HEK293 (cell line): ENCODE data around the gene DCUN1D3.

Source experiments
- CTCF ChIA-PET: fragments of 350-600 bp; formaldehyde crosslinking; extraction: SDS; loops from one replicate; lab custom pipeline; 2021; ENCODE audit warnings: antibody characterized with exemption; lab: Yijun Ruan, JAX
- POLR2A ChIA-PET: fragments of 300-600 bp; formaldehyde crosslinking; extraction: SDS; loops from one replicate; lab custom pipeline; 2020; ENCODE audit warnings: antibody characterized with exemption, inconsistent platforms; lab: Yijun Ruan, JAX
- H3K27ac ChIP-seq: fragments of 200-500 bp; sonication (Bioruptor generic); 2 replicates; pipeline ENCODE4 v1.5.1; 2014; ENCODE audit warnings: low read depth, low read length, control low read depth, inconsistent platforms; ENCODE audit errors: extremely low read depth
- H3K36me3 ChIP-seq, 2 experiments: fragments of 200-500 bp in 1 of 2; sonication (Bioruptor generic) in 1 of 2; 1 replicate in 1 of 2; 2 replicates in 1 of 2; pipeline ENCODE4 v1.5.1; 2014 to 2017; ENCODE audit warnings: inconsistent platforms in 2 of 2, low read length in 2 of 2; ENCODE audit not compliant: control insufficient read depth in 2 of 2, insufficient read depth in 1 of 2
- H3K4me1 ChIP-seq: fragments of 200-500 bp; sonication (Bioruptor generic); 2 replicates; pipeline ENCODE4 v1.5.1; 2014; ENCODE audit warnings: mild to moderate bottlenecking, low read length, inconsistent platforms; ENCODE audit not compliant: control insufficient read depth, insufficient read depth
- H3K4me3 ChIP-seq: 2 replicates; pipeline ENCODE4 v1.5.1; 2011; ENCODE audit warnings: low read depth, mild to moderate bottlenecking, control low read depth, low read length, moderate library complexity
- H3K9me3 ChIP-seq: fragments of 200-500 bp; sonication (Bioruptor generic); 2 replicates; pipeline ENCODE4 v1.5.1; 2014; ENCODE audit warnings: low read depth, low read length, inconsistent platforms; ENCODE audit not compliant: control insufficient read depth, insufficient read depth
- GLIS2 ChIP-seq: fragments of 450-650 bp; formaldehyde crosslinking; IDR thresholded peaks from 2 replicates; pipeline ENCODE4 v1.5.1; 2016; ENCODE audit warnings: missing biosample characterization, missing genetic modification characterization
- KLF1 ChIP-seq: fragments of 450-650 bp; formaldehyde crosslinking; IDR thresholded peaks from 2 replicates; pipeline ENCODE4 v1.5.1; 2016; ENCODE audit warnings: missing biosample characterization, missing genetic modification characterization
- KLF7 ChIP-seq: fragments of 450-650 bp; formaldehyde crosslinking; IDR thresholded peaks from 2 replicates; pipeline ENCODE4 v1.5.1; 2016; ENCODE audit warnings: missing biosample characterization, missing genetic modification characterization, borderline replicate concordance
- KLF8 ChIP-seq: fragments of 450-650 bp; formaldehyde crosslinking; IDR thresholded peaks from 2 replicates; pipeline ENCODE4 v1.5.1; 2016; ENCODE audit warnings: missing biosample characterization, missing genetic modification characterization
- MYNN ChIP-seq: fragments of 450-650 bp; formaldehyde crosslinking; IDR thresholded peaks from 2 replicates; pipeline ENCODE4 v1.5.1; 2016; ENCODE audit warnings: missing biosample characterization, missing genetic modification characterization, borderline replicate concordance
- ZBTB17 ChIP-seq: fragments of 450-650 bp; formaldehyde crosslinking; IDR thresholded peaks from 2 replicates; pipeline ENCODE4 v1.5.1; 2016; ENCODE audit warnings: missing biosample characterization, missing genetic modification characterization
- ZIC2 ChIP-seq: fragments of 450-650 bp; formaldehyde crosslinking; IDR thresholded peaks from 2 replicates; pipeline ENCODE4 v1.5.1; 2016; ENCODE audit warnings: missing biosample characterization, missing genetic modification characterization
- ZNF132 ChIP-seq: fragments of 450-650 bp; formaldehyde crosslinking; IDR thresholded peaks from 2 replicates; pipeline ENCODE4 v1.5.1; 2017; ENCODE audit warnings: missing biosample characterization, missing genetic modification characterization, borderline replicate concordance
- ZNF174 ChIP-seq: fragments of 450-650 bp; formaldehyde crosslinking; IDR thresholded peaks from 2 replicates; pipeline ENCODE4 v1.5.0; 2017; ENCODE audit warnings: missing biosample characterization, mild to moderate bottlenecking, missing genetic modification characterization
- ZNF19 ChIP-seq: fragments of 450-650 bp; formaldehyde crosslinking; IDR thresholded peaks from 2 replicates; pipeline ENCODE4; 2016; ENCODE audit warnings: missing biosample characterization, missing genetic modification characterization, low read depth
- ZNF202 ChIP-seq: fragments of 450-650 bp; formaldehyde crosslinking; IDR thresholded peaks from 2 replicates; pipeline ENCODE4 v1.5.1; 2016; ENCODE audit warnings: missing biosample characterization, missing genetic modification characterization, borderline replicate concordance
- ZNF266 ChIP-seq: fragments of 450-650 bp; formaldehyde crosslinking; IDR thresholded peaks from 2 replicates; pipeline ENCODE4 v1.5.1; 2016; ENCODE audit warnings: missing biosample characterization, missing genetic modification characterization, low read depth
- ZNF324 ChIP-seq: fragments of 450-650 bp; formaldehyde crosslinking; IDR thresholded peaks from 2 replicates; pipeline ENCODE4 v1.5.1; 2016; ENCODE audit warnings: missing biosample characterization, missing genetic modification characterization
- ZNF335 ChIP-seq: fragments of 450-650 bp; formaldehyde crosslinking; conservative IDR thresholded peaks from 2 replicates; pipeline ENCODE4 v1.5.1; 2016; ENCODE audit warnings: missing biosample characterization, missing genetic modification characterization
- ZNF341 ChIP-seq: fragments of 450-650 bp; formaldehyde crosslinking; IDR thresholded peaks from 2 replicates; pipeline ENCODE4; 2016; ENCODE audit warnings: low read depth, missing biosample characterization, missing genetic modification characterization
- ZNF473 ChIP-seq: fragments of 450-650 bp; formaldehyde crosslinking; IDR thresholded peaks from 2 replicates; pipeline ENCODE4 v1.5.1; 2017; ENCODE audit warnings: missing biosample characterization, missing genetic modification characterization
- ZNF585B ChIP-seq: fragments of 450-650 bp; formaldehyde crosslinking; IDR thresholded peaks from 2 replicates; pipeline ENCODE4 v1.5.1; 2016; ENCODE audit warnings: missing biosample characterization, missing genetic modification characterization
- ZNF600 ChIP-seq: fragments of 450-650 bp; formaldehyde crosslinking; IDR thresholded peaks from 2 replicates; pipeline ENCODE4 v1.5.1; 2016; ENCODE audit warnings: missing biosample characterization, missing genetic modification characterization
- ZNF660 ChIP-seq: fragments of 450-650 bp; IDR thresholded peaks from 2 replicates; pipeline ENCODE4 v1.5.1; 2018; ENCODE audit warnings: missing biosample characterization, mild to moderate bottlenecking, missing genetic modification characterization
- ZNF785 ChIP-seq: fragments of 450-650 bp; formaldehyde crosslinking; IDR thresholded peaks from 2 replicates; pipeline ENCODE4 v1.5.1; 2016; ENCODE audit warnings: missing biosample characterization, missing genetic modification characterization
- TF ChIP-seq, protein P1 (sequence below): fragments of 450-650 bp; IDR thresholded peaks from 2 replicates; pipeline ENCODE4 v1.5.1; 2018; ENCODE audit warnings: missing biosample characterization, missing genetic modification characterization
- TF ChIP-seq, protein P2 (sequence below): fragments of 450-650 bp; formaldehyde crosslinking; IDR thresholded peaks from 2 replicates; pipeline ENCODE4 v1.5.1; 2016; ENCODE audit warnings: missing biosample characterization, missing genetic modification characterization
- TF ChIP-seq, protein P3 (sequence below): fragments of 450-650 bp; formaldehyde crosslinking; optimal IDR thresholded peaks from 2 replicates; pipeline ENCODE3; 2016; ENCODE audit warnings: missing biosample characterization, mild to moderate bottlenecking, missing genetic modification characterization
- TF ChIP-seq, protein P4 (sequence below): fragments of 450-650 bp; formaldehyde crosslinking; IDR thresholded peaks from 2 replicates; pipeline ENCODE4 v1.5.1; 2016; ENCODE audit warnings: missing biosample characterization, missing genetic modification characterization

Gene DCUN1D3

DNA sequence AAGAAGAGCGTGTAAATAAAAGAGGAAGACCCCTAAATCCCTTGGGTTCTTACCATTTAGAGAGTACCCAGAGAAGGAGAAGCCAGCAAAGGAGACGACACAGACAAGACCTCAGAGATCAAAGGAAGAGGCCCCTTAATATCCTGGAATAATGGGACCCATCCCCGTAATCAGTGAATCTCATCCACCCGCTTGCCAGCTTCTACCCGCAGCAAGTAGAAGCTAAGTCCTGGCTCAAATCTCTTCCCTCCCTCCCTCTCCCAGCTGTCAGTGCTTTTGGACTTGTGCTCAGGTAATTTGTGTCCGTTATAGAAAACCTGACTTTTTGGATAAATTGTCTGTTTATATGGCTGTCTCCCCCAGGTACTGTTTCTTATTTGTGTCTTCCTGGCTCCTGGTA is 2.3 kb upstream of the DCUN1D3 start:
- ChIA-PET CTCF (no interaction called here), POLR2A (interaction anchor here (0.8 to 1.6 kb wide), 2 partner anchors 37 to 52 kb away, joined by 3 read pairs; no protein-coding TSS in a partner anchor)
- no peak overlapping the region for H3K27ac ChIP-seq

DNA sequence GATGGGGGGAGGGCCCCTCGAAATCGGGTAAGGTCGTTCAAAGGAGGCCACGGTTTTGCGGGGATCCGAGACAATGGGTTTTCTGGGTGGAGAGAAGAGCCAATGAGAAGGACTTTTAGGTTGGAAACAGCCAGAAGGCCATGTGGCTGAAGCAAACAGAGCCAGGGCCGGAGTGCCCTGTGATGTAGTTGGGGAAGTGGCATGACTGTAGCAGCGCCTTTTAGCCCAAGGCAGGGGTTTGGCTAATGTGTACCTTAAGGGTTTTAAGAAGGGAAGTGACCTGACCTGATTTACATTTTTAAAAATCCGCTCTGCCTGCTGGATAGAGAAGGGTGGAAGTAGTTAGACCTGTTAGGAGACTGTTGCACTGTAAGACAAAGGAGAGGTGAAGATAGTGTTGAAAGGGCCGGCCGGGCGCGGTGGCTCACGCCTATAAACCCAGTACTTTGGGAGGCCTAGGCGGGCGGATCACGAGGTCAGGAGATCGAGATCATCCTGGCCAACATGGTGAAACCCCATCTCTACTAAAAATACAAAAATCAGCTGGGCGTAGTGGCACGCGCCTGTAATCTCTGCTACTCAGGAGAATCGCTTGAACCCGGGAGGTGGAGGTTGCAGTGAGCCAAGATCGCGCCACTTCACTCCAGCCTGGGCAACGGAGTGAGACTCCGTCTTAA is 1.4 kb upstream of the DCUN1D3 start:
- H3K4me3 ChIP-seq = peak overlapping the region; percentile 45
- peaks cover 0 to 6% of the 10 kb centered on the region in 2 experiments; a peak in 1 of 3 replicates for H3K36me3 ChIP-seq
- POLR2A ChIA-PET = interaction anchor here (1.6 kb wide), 1 partner anchor 95 kb away, joined by 10 read pairs; the partner anchor contains the start of genes ERI2 and REXO5
- TF ChIP-seq MYNN (tag by site-specific recombination) (0 out of 2 replicates have a peak, but pooled peaks have one; percentile 45), KLF7 (tag by site-specific recombination) (0 out of 2 replicates have a peak, but pooled peaks have one; percentile 33), KLF1 (tag by site-specific recombination) (peak; percentile 70), ZNF600 (no peak), ZNF324 (tag by site-specific recombination) (no peak), ZNF174 (tag by site-specific recombination) (no peak), ZNF341 (tag by site-specific recombination) (peak; percentile 40)
- TF ChIP-seq, protein P1, sequence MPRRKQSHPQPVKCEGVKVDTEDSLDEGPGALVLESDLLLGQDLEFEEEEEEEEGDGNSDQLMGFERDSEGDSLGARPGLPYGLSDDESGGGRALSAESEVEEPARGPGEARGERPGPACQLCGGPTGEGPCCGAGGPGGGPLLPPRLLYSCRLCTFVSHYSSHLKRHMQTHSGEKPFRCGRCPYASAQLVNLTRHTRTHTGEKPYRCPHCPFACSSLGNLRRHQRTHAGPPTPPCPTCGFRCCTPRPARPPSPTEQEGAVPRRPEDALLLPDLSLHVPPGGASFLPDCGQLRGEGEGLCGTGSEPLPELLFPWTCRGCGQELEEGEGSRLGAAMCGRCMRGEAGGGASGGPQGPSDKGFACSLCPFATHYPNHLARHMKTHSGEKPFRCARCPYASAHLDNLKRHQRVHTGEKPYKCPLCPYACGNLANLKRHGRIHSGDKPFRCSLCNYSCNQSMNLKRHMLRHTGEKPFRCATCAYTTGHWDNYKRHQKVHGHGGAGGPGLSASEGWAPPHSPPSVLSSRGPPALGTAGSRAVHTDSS (tag by site-specific recombination) = no peak
- TF ChIP-seq, all 188 proteins: peak for 4
- CTCF ChIA-PET = interaction anchor here (1.3 kb wide), 1 partner anchor 51 kb away, joined by 5 read pairs; no protein-coding TSS in a partner anchor
- Histone ChIP-seq H3K9me3 (no peaks in the 10 kb centered on the region), H3K4me1 (peaks cover 10% of the 10 kb centered on the region; the same call in 1 of the 2 replicates), H3K27ac (peak overlapping the region; percentile 93; the same call in 1 of the 2 replicates)

More for the DNA sequence above, 2.3 kb upstream of the DCUN1D3 start:
- peaks cover 10% of the 10 kb centered on the region; the same call in 1 of the 2 replicates for H3K4me1 ChIP-seq
- no peak overlapping the region for H3K4me3 ChIP-seq
- TF ChIP-seq ZNF660 (no peak), ZBTB17 (tag by site-specific recombination) (no peak), ZNF585B (tag by site-specific recombination) (no peak), ZNF202 (no peak), ZNF473 (tag by site-specific recombination) (no peak), ZNF132 (no peak), ZNF266 (tag by site-specific recombination) (no peak), ZNF785 (tag by site-specific recombination) (no peak), ZNF19 (no peak), ZNF600 (no peak), ZIC2 (no peak)
- TF ChIP-seq, protein P2, sequence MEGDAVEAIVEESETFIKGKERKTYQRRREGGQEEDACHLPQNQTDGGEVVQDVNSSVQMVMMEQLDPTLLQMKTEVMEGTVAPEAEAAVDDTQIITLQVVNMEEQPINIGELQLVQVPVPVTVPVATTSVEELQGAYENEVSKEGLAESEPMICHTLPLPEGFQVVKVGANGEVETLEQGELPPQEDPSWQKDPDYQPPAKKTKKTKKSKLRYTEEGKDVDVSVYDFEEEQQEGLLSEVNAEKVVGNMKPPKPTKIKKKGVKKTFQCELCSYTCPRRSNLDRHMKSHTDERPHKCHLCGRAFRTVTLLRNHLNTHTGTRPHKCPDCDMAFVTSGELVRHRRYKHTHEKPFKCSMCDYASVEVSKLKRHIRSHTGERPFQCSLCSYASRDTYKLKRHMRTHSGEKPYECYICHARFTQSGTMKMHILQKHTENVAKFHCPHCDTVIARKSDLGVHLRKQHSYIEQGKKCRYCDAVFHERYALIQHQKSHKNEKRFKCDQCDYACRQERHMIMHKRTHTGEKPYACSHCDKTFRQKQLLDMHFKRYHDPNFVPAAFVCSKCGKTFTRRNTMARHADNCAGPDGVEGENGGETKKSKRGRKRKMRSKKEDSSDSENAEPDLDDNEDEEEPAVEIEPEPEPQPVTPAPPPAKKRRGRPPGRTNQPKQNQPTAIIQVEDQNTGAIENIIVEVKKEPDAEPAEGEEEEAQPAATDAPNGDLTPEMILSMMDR (tag by site-specific recombination) = no peak
- peaks cover 0 to under 1% of the 10 kb centered on the region in 2 experiments; a peak in 1 of 3 replicates for H3K36me3 ChIP-seq
- H3K9me3 ChIP-seq = no peaks in the 10 kb centered on the region

DNA sequence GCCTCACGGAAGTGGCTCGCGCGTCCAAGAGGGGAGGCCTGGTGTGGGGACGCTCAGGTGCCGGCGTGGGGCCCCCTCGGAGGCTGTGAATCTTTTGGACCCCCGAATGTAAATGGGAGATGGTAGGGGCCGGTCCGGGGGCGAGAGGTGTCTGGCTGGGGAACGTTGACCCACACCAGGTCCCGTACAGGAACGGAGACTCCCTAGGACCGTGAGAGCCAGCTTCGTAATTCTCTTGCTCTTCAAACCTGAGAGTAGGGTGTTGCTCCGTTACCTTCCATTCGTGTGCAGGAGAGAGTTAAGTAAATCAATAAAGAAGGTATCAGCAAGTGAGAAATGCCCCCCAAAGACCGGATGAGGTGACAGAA is 894 bp upstream of the DCUN1D3 start:
- peak overlapping the region; percentile 93 for H3K27ac ChIP-seq
- ChIA-PET POLR2A (interaction anchor here (1.1 to 1.7 kb wide), 4 partner anchors 7 to 95 kb away, joined by 5 to 19 read pairs (median 10); partner anchors contain the start of genes ERI2 and REXO5), CTCF (interaction anchor here (1.3 kb wide), 1 partner anchor 50 kb away, joined by 5 read pairs; no protein-coding TSS in a partner anchor)
- H3K36me3 ChIP-seq = peaks cover 0 to 9% of the 10 kb centered on the region in 2 experiments; a peak in 1 of 3 replicates
- H3K4me3 ChIP-seq = peak overlapping the region; percentile 45
- no peaks in the 10 kb centered on the region for H3K9me3 ChIP-seq
- H3K4me1 ChIP-seq = peaks cover 10% of the 10 kb centered on the region; the same call in 1 of the 2 replicates
- TF ChIP-seq, protein P3, sequence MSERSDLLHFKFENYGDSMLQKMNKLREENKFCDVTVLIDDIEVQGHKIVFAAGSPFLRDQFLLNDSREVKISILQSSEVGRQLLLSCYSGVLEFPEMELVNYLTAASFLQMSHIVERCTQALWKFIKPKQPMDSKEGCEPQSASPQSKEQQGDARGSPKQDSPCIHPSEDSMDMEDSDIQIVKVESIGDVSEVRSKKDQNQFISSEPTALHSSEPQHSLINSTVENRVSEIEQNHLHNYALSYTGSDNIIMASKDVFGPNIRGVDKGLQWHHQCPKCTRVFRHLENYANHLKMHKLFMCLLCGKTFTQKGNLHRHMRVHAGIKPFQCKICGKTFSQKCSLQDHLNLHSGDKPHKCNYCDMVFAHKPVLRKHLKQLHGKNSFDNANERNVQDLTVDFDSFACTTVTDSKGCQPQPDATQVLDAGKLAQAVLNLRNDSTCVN = peak; percentile 4
- TF ChIP-seq, protein P4, sequence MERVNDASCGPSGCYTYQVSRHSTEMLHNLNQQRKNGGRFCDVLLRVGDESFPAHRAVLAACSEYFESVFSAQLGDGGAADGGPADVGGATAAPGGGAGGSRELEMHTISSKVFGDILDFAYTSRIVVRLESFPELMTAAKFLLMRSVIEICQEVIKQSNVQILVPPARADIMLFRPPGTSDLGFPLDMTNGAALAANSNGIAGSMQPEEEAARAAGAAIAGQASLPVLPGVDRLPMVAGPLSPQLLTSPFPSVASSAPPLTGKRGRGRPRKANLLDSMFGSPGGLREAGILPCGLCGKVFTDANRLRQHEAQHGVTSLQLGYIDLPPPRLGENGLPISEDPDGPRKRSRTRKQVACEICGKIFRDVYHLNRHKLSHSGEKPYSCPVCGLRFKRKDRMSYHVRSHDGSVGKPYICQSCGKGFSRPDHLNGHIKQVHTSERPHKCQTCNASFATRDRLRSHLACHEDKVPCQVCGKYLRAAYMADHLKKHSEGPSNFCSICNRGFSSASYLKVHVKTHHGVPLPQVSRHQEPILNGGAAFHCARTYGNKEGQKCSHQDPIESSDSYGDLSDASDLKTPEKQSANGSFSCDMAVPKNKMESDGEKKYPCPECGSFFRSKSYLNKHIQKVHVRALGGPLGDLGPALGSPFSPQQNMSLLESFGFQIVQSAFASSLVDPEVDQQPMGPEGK (tag by site-specific recombination) = peak; percentile 12; the same call in 1 of the 2 replicates
- TF ChIP-seq KLF8 (no peak), ZNF335 (0 out of 2 replicates have a peak, but pooled peaks have one; percentile 50), GLIS2 (tag by site-specific recombination) (peak; percentile 87; the same call in 1 of the 2 replicates)
